OCI-LY1 (cell line): ENCODE results near the gene DBT.

Source experiments
- H2AFZ ChIP-seq: fragments of 200-600 bp; sonication (generic), shearing (Covaris generic); 2 replicates; pipeline ENCODE4 v1.6.0; 2014; ENCODE audit warnings: antibody characterized with exemption, mild to moderate bottlenecking, low read length
- H3F3A ChIP-seq: fragments of 200-600 bp; sonication (generic), shearing (Covaris generic); 2 replicates; pipeline ENCODE4 v1.6.0; 2014; ENCODE audit warnings: mild to moderate bottlenecking, antibody characterized with exemption, low read length, moderate library complexity; ENCODE audit not compliant: insufficient read depth
- H3K27ac ChIP-seq: fragments of 200-600 bp; sonication (generic); 2 replicates; pipeline ENCODE4 v1.5.1; 2014; ENCODE audit warnings: low read length, mixed run types, mild to moderate bottlenecking, low read depth; ENCODE audit not compliant: poor library complexity, severe bottlenecking
- H3K27me3 ChIP-seq: fragments of 200-600 bp; sonication (generic); 2 replicates; pipeline ENCODE4 v1.6.0; 2014; ENCODE audit warnings: antibody characterized with exemption, mild to moderate bottlenecking, low read length, moderate library complexity; ENCODE audit not compliant: insufficient read depth
- H3K36me3 ChIP-seq: fragments of 200-600 bp; sonication (generic); 2 replicates; pipeline ENCODE4 v1.6.1; 2014; ENCODE audit warnings: mild to moderate bottlenecking, antibody characterized with exemption, low read length, moderate library complexity, mixed read lengths; ENCODE audit not compliant: insufficient read depth
- H3K4me1 ChIP-seq: fragments of 200-600 bp; sonication (generic); 2 replicates; pipeline ENCODE4 v1.5.1; 2014; ENCODE audit warnings: mild to moderate bottlenecking, low read length, moderate library complexity; ENCODE audit not compliant: insufficient read depth, severe bottlenecking
- H3K4me2 ChIP-seq: fragments of 200-600 bp; sonication (generic), shearing (Covaris generic); 2 replicates; pipeline ENCODE4 v1.6.1; 2014; ENCODE audit warnings: low read length
- H3K4me3 ChIP-seq: fragments of 200-600 bp; sonication (generic); 2 replicates; pipeline ENCODE4 v1.5.1; 2014; ENCODE audit warnings: low read length, low read depth, mild to moderate bottlenecking, mixed read lengths; ENCODE audit not compliant: poor library complexity, severe bottlenecking
- H3K79me2 ChIP-seq: fragments of 200-600 bp; shearing (Covaris generic); 2 replicates; pipeline ENCODE4 v1.6.1; 2016; ENCODE audit warnings: mixed run types, low read length, mixed read lengths; ENCODE audit not compliant: insufficient read depth
- H3K9ac ChIP-seq: fragments of 200-600 bp; sonication (generic), shearing (Covaris generic); 2 replicates; pipeline ENCODE4 v1.6.1; 2014; ENCODE audit warnings: mild to moderate bottlenecking, low read length, mixed read lengths
- H3K9me2 ChIP-seq: fragments of 200-600 bp; sonication (generic), shearing (Covaris generic); 2 replicates; pipeline ENCODE4 v1.6.1; 2014; ENCODE audit warnings: low read depth, mild to moderate bottlenecking, low read length, mixed read lengths
- H3K9me3 ChIP-seq: fragments of 200-600 bp; shearing (Covaris generic); 2 replicates; pipeline ENCODE4 v1.6.1; 2014; ENCODE audit warnings: low read length, mixed read lengths
- H4K20me1 ChIP-seq: fragments of 200-600 bp; sonication (generic), shearing (Covaris generic); 2 replicates; pipeline ENCODE4 v1.6.0; 2016; ENCODE audit warnings: mild to moderate bottlenecking, low read length; ENCODE audit not compliant: insufficient read depth
- CTCF ChIP-seq: fragments of 200-600 bp; sonication (generic), shearing (Covaris generic); IDR thresholded peaks from 2 replicates; pipeline ENCODE4 v1.5.1; 2017; ENCODE audit warnings: mild to moderate bottlenecking, antibody characterized with exemption, low read length, moderate library complexity, mixed read lengths
- EZH2 ChIP-seq: fragments of 200-600 bp; sonication (generic), shearing (Covaris generic); IDR thresholded peaks from 2 replicates; pipeline ENCODE4 v1.8.0; 2017; ENCODE audit warnings: borderline replicate concordance, mixed run types, mild to moderate bottlenecking, antibody characterized with exemption, low read length, moderate library complexity, mixed read lengths

DBT gene

GRCh38 chr1:100232156-100232555 lies 17.5 kb downstream of the DBT start:
- Histone ChIP-seq H3K27ac (no peak overlapping the region), H3K9me3 (no peaks in the 10 kb centered on the region), H3K9ac (no peak overlapping the region), H3K4me2 (no peak overlapping the region), H3K4me3 (no peak overlapping the region), H3K36me3 (peaks cover 76% of the 10 kb centered on the region), H4K20me1 (no peaks in the 10 kb centered on the region), H3F3A (no peaks in the 10 kb centered on the region), H3K79me2 (no peaks in the 10 kb centered on the region), H2AFZ (no peak overlapping the region), H3K9me2 (no peaks in the 10 kb centered on the region), H3K4me1 (no peaks in the 10 kb centered on the region), H3K27me3 (no peaks in the 10 kb centered on the region)
- TF ChIP-seq CTCF (no peak), EZH2 (no peak)

GRCh38 chr1:100231721-100232120 lies 17.9 kb downstream of the DBT start:
- no peak for TF ChIP-seq CTCF
- TF ChIP-seq EZH2: no peak
- Histone ChIP-seq H3K4me2 (no peak overlapping the region), H3K9me3 (no peaks in the 10 kb centered on the region), H3K27ac (no peak overlapping the region), H3K9me2 (no peaks in the 10 kb centered on the region), H3K9ac (no peak overlapping the region), H4K20me1 (no peaks in the 10 kb centered on the region), H3K36me3 (peaks cover 72% of the 10 kb centered on the region), H3K4me3 (no peak overlapping the region), H3K79me2 (no peaks in the 10 kb centered on the region), H2AFZ (no peak overlapping the region), H3K27me3 (no peaks in the 10 kb centered on the region), H3K4me1 (no peaks in the 10 kb centered on the region), H3F3A (no peaks in the 10 kb centered on the region)

GRCh38 chr1:100230765-100231164 lies 18.9 kb downstream of the DBT start:
- no peaks in the 10 kb centered on the region for H3F3A ChIP-seq
- no peak for TF ChIP-seq EZH2
- TF ChIP-seq CTCF: no peak
- no peaks in the 10 kb centered on the region for H3K9me2 ChIP-seq
- H3K4me1 ChIP-seq: no peaks in the 10 kb centered on the region
- H3K27me3 ChIP-seq: no peaks in the 10 kb centered on the region
- H3K27ac ChIP-seq: no peak overlapping the region
- H3K9me3 ChIP-seq: no peaks in the 10 kb centered on the region
- H3K4me3 ChIP-seq: no peak overlapping the region
- peaks cover 68% of the 10 kb centered on the region for H3K36me3 ChIP-seq
- no peaks in the 10 kb centered on the region for H4K20me1 ChIP-seq
- H3K79me2 ChIP-seq: no peaks in the 10 kb centered on the region
- H2AFZ ChIP-seq: no peak overlapping the region
- H3K4me2 ChIP-seq: no peak overlapping the region
- H3K9ac ChIP-seq: no peak overlapping the region
